Stimulated activated CD8-positive, alpha-beta memory T cell treated with anti-CD3 and anti-CD28 coated beads, Interleukin-2, amount 100 ng/mL, for 48 hours (primary cell): Measurements from ENCODE around the gene OR1F1.
"Not testable (repeated sequence)": the region's sequence is repeated elsewhere in the genome, so short reads cannot be mapped to it uniquely, and the experiment has no call there.

Experiments used
- DNase-seq, 2 donors: peaks; one replicate each; pipeline ENCODE4 v3.0.0-alpha.2; 2020; ENCODE audit warnings: low read depth in 2 of 2

OR1F1 gene

GRCh38 chr16:3173892-3174617, 13.9 kb upstream of the OR1F1 start:
- peak; percentile 32 to 53 for DNase-seq

- DNase-seq = no peak
These were observed 13.3 kb upstream of the OR1F1 start for GRCh38 chr16:3174618-3175148.

GRCh38 chr16:3175157-3176093, 12.6 kb upstream of the OR1F1 start:
- peak; percentile 51 to 63 for DNase-seq

- DNase-seq = no peak
These were observed 8.4 kb upstream of the OR1F1 start for GRCh38 chr16:3179651-3180050.

GRCh38 chr16:3180445-3180878, 7.5 kb upstream of the OR1F1 start:
- DNase-seq = no peak

GRCh38 chr16:3182293-3182607, 5.8 kb upstream of the OR1F1 start:
- DNase-seq = not testable (repeated sequence)

GRCh38 chr16:3182608-3183444, 5.2 kb upstream of the OR1F1 start:
- DNase-seq = peak; percentile 65 to 72

- no peak for DNase-seq
These were observed 4.4 kb upstream of the OR1F1 start for GRCh38 chr16:3183445-3184139.

GRCh38 chr16:3186946-3187690, 886 bp upstream of the OR1F1 start:
- no peak for DNase-seq

- no peak for DNase-seq
These were observed 596 bp downstream of the OR1F1 start for GRCh38 chr16:3188675-3188924.

GRCh38 chr16:3188925-3189825, 1.2 kb downstream of the OR1F1 start:
- DNase-seq = peak; percentile 54 to 68

- no peak for DNase-seq
These were observed 1.9 kb downstream of the OR1F1 start for GRCh38 chr16:3189869-3190268.

GRCh38 chr16:3190949-3191353, 2.9 kb downstream of the OR1F1 start:
- no peak for DNase-seq

- DNase-seq = no peak
These were observed 4.5 kb downstream of the OR1F1 start for GRCh38 chr16:3192476-3193019.

- no peak for DNase-seq
These were observed 5.5 kb downstream of the OR1F1 start for GRCh38 chr16:3193221-3194212.

GRCh38 chr16:3194792-3195191, 6.8 kb downstream of the OR1F1 start:
- DNase-seq = no peak

- no peak for DNase-seq
These were observed 8.0 kb downstream of the OR1F1 start for GRCh38 chr16:3195975-3196374.

- DNase-seq = not testable (repeated sequence)
These were observed 9.8 kb downstream of the OR1F1 start for GRCh38 chr16:3197694-3198333.
